Measurements from ENCODE around the gene SDF4. TPM values are rescaled to one million over a fixed set of nuclear protein-coding genes. Genes with fewer than 3 reads are reported as not detected.

The SDF4 gene
- total RNA-seq, 1 experiment from 2014 or later = 122 TPM

DNA sequence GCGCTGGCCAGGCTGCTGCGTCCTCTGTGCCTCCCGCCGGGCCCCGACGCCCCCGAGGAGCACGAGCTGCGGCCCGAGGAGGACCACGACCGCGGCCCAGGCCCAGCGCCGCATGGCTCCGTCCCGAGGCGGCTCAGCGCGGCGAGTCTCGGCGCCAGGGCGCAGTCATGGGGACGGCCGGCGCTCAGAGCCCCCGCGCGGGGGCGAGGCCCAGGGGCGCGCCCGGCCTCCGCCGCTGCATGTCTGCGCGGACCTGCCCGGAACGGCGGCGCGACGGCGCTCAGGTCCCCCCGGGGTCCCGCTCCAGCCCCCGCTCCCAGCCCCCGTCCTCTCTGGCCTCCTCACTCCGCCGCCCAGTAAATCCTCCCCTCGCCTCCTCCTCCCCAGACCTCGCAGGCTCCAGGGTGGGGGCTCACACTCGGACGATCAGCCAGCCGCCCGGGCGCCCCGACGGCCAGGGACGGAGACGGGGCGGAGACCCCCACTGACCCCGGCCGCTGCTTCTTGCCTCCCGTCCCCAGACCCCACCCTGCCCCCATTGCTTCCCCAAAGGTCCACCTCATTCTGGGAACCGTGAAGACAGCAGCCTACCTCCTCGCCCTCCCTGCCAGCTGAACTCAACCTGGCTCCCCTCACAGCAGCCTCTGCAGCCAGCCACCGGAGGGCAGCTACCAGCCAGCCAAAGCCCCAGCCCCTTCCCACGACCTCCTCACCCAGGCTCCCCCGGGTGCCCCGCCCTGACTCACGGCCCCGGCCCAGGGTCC lies 15.0 kb upstream of the SDF4 start, which contains the start of gene C1QTNF12:
Gene C1QTNF12, minus strand, starts transcription at position 146 of the 764 bp plus-strand sequence. Its CDS starts 32 bp downstream, at position 114.
- intact Hi-C loops (cut with micrococcal nuclease) = no loop called here
- Mint-ChIP-seq H3K9me3 (ENCODE audit: unreplicated experiment) (no peaks in the 10 kb centered on the region), H3K27me3 (ENCODE audit: insufficient read depth, unreplicated experiment) (no peaks in the 10 kb centered on the region), H3K4me3 (ENCODE audit: unreplicated experiment) (no peak within 1 kb of the TSS), H3K36me3 (ENCODE audit: insufficient read depth, unreplicated experiment) (peaks cover 1% of the 10 kb centered on the region), H3K4me1 (ENCODE audit: insufficient read depth, unreplicated experiment) (peaks cover 6% of the 10 kb centered on the region), H3K27ac (ENCODE audit: low read depth, unreplicated experiment) (no peak within 1 kb of the TSS)
- ChIA-PET POLR2A (no interaction called here), CTCF (no interaction called here)
- TF ChIP-seq CTCF (IDR thresholded peaks at IDR 0.05; ENCODE audit: unreplicated experiment) = no peak
- BruUV-seq (replicated peaks) = no TSS peak
- no peak for DNase-seq (ENCODE audit: unreplicated experiment)

GRCh38 chr1:1245817-1246576 lies 14.2 kb upstream of the SDF4 start:
- no peak overlapping the region for H3K4me3 Mint-ChIP-seq (ENCODE audit: unreplicated experiment)
- CTCF ChIA-PET = no interaction called here
- POLR2A ChIA-PET = interaction anchor here (0.6 kb wide), 1 partner anchor 22 kb away, joined by 4 read pairs; no protein-coding TSS in a partner anchor
- no peaks in the 10 kb centered on the region for H3K27me3 Mint-ChIP-seq (ENCODE audit: insufficient read depth, unreplicated experiment)
- no peak for DNase-seq (ENCODE audit: unreplicated experiment)
- no peaks in the 10 kb centered on the region for H3K9me3 Mint-ChIP-seq (ENCODE audit: unreplicated experiment)
- intact Hi-C loops (cut with micrococcal nuclease) = no loop called here
- H3K36me3 Mint-ChIP-seq (ENCODE audit: insufficient read depth, unreplicated experiment) = no peaks in the 10 kb centered on the region
- peaks cover 3% of the 10 kb centered on the region for H3K4me1 Mint-ChIP-seq (ENCODE audit: insufficient read depth, unreplicated experiment)
- no peak overlapping the region for H3K27ac Mint-ChIP-seq (ENCODE audit: low read depth, unreplicated experiment)
- no peak for TF ChIP-seq CTCF (IDR thresholded peaks at IDR 0.05; ENCODE audit: unreplicated experiment)
- BruUV-seq (replicated peaks) = no TSS peak

DNA sequence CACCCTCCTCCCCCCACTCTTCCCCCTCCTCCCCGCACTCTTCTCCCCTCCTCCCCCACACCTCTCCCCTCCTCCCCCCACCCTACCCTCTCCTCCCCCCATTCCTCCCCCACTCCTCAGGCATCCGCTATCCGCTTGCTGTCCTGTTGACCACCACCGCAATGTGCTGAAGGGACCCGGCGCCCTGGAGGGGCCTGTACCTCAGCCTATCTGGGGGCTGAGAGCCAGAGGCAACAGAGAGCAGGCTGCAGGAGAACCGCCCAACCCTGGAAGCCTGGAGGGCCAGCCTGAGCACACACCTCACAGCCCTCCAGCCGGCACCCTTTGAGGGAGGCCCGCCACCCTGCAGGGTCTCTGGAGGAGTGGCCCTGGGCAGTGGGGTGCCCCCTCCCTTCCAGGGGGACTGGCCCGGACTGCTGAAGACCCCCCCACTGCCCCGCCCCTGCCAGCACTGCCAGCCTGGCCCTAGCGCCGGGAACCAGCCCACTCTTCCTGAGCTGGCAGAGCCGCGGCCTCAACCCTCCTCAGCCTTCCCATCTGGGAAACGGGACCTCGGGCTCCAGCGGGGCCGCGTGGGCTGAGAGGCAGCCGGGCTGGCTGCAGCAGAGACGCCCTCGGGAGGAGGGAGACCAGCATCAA lies 13.5 kb upstream of the SDF4 start:
- H3K27me3 Mint-ChIP-seq (ENCODE audit: insufficient read depth, unreplicated experiment) = no peaks in the 10 kb centered on the region
- BruUV-seq (replicated peaks) = no TSS peak
- H3K4me3 Mint-ChIP-seq (ENCODE audit: unreplicated experiment) = no peak overlapping the region
- POLR2A ChIA-PET = interaction anchor here (0.6 kb wide), 1 partner anchor 22 kb away, joined by 4 read pairs; no protein-coding TSS in a partner anchor
- CTCF ChIA-PET = no interaction called here
- no peak overlapping the region for H3K27ac Mint-ChIP-seq (ENCODE audit: low read depth, unreplicated experiment)
- H3K9me3 Mint-ChIP-seq (ENCODE audit: unreplicated experiment) = no peaks in the 10 kb centered on the region
- no peak for TF ChIP-seq CTCF (IDR thresholded peaks at IDR 0.05; ENCODE audit: unreplicated experiment)
- H3K36me3 Mint-ChIP-seq (ENCODE audit: insufficient read depth, unreplicated experiment) = no peaks in the 10 kb centered on the region
- intact Hi-C loops (cut with micrococcal nuclease) = no loop called here
- no peaks in the 10 kb centered on the region for H3K4me1 Mint-ChIP-seq (ENCODE audit: insufficient read depth, unreplicated experiment)
- DNase-seq (ENCODE audit: unreplicated experiment) = no peak

Measured in MCF 10A (cell line).